ENCODE results near the gene METTL4.

Gene METTL4

GRCh38 chr18:2535419-2535910, 35.8 kb downstream of the METTL4 start:
- no peak for TF ChIP-seq FOXM1 (IDR thresholded peaks at IDR 0.05; ENCODE audit: borderline replicate concordance, low read depth)
- no peak for TF ChIP-seq CEBPB (IDR thresholded peaks at IDR 0.05)
- no peak for TF ChIP-seq TCF12 (IDR thresholded peaks at IDR 0.05; ENCODE audit: low read depth)
- no peak for TF ChIP-seq USF1 (IDR thresholded peaks at IDR 0.05)
- no peak for TF ChIP-seq NFIC (IDR thresholded peaks at IDR 0.05)
- TF ChIP-seq REST (IDR thresholded peaks at IDR 0.05; ENCODE audit: low read depth), result no peak
- no peak for TF ChIP-seq ZBTB7A (IDR thresholded peaks at IDR 0.05; ENCODE audit: low read depth)
- TF ChIP-seq YY1 (IDR thresholded peaks at IDR 0.05; ENCODE audit: low read depth), result no peak
- TF ChIP-seq MAX (IDR thresholded peaks at IDR 0.05), result no peak
- no peak for TF ChIP-seq EP300 (IDR thresholded peaks at IDR 0.05; ENCODE audit: borderline replicate concordance)
- TF ChIP-seq EGR1 (IDR thresholded peaks at IDR 0.05), result no peak
- no peak for TF ChIP-seq CREB1 (IDR thresholded peaks at IDR 0.05; ENCODE audit: low read depth)
- TF ChIP-seq RAD21 (IDR thresholded peaks at IDR 0.05; ENCODE audit: low read depth), result no peak
- TF ChIP-seq TEAD4 (IDR thresholded peaks at IDR 0.05), result no peak
- TF ChIP-seq TAF1 (IDR thresholded peaks at IDR 0.05; ENCODE audit: low read depth), result no peak

DNA sequence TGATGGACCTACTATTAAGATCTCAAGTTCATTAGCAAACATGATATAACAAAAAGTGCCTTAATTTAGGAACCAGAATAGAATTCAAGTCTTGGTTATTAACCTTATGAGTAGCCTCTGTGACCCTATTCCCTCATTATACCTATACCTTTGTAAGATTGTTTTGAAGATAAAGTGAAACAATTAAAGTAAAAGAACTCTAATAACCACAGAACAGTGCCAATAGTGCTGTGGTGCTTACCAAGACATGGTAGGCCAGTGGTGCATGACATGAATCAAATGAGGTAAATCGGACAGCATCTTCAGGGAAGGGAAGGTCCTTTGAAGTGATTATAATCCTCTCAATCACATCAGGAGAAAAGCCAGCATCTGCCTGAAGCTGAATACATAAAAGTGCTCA, 36.4 kb downstream of the METTL4 start:
- TF ChIP-seq RAD21 (IDR thresholded peaks at IDR 0.05; ENCODE audit: low read depth), result no peak
- TF ChIP-seq TEAD4 (IDR thresholded peaks at IDR 0.05), result no peak
- no peak for TF ChIP-seq REST (IDR thresholded peaks at IDR 0.05; ENCODE audit: low read depth)
- no peak for TF ChIP-seq EGR1 (IDR thresholded peaks at IDR 0.05)
- TF ChIP-seq TAF1 (IDR thresholded peaks at IDR 0.05; ENCODE audit: low read depth), result no peak
- TF ChIP-seq USF1 (IDR thresholded peaks at IDR 0.05), result no peak
- no peak for TF ChIP-seq YY1 (IDR thresholded peaks at IDR 0.05; ENCODE audit: low read depth)
- no peak for TF ChIP-seq CREB1 (IDR thresholded peaks at IDR 0.05; ENCODE audit: low read depth)
- TF ChIP-seq EP300 (IDR thresholded peaks at IDR 0.05; ENCODE audit: borderline replicate concordance), result no peak
- TF ChIP-seq MAX (IDR thresholded peaks at IDR 0.05), result no peak

DNA sequence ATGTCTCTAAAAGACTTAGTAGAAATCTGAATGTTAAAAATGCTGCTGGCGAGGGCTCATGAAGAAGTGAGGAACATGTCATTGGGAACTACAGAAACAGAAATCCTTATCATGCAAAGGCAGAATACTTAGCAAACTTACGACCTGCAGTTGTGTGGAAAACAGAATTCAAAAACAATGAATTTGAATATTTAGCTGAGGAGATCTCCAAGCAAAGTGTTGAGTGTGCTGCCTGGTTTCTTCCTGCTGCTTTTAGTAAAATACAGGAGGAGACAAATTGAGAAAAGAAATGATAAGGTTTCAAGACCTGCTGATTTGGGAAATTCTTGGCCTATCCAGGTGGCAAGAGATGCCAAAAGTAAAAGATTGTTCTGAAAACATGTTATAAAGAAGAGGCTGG, 38.5 kb downstream of the METTL4 start:
- TF ChIP-seq CEBPB (IDR thresholded peaks at IDR 0.05), result no peak
- no peak for TF ChIP-seq RAD21 (IDR thresholded peaks at IDR 0.05; ENCODE audit: low read depth)
- no peak for TF ChIP-seq EGR1 (IDR thresholded peaks at IDR 0.05)
- TF ChIP-seq REST (IDR thresholded peaks at IDR 0.05; ENCODE audit: low read depth), result no peak
- no peak for TF ChIP-seq EP300 (IDR thresholded peaks at IDR 0.05; ENCODE audit: borderline replicate concordance)
- TF ChIP-seq FOXM1 (IDR thresholded peaks at IDR 0.05; ENCODE audit: borderline replicate concordance, low read depth), result no peak
- no peak for TF ChIP-seq MAX (IDR thresholded peaks at IDR 0.05)
- TF ChIP-seq TAF1 (IDR thresholded peaks at IDR 0.05; ENCODE audit: low read depth), result no peak
- TF ChIP-seq ZBTB7A (IDR thresholded peaks at IDR 0.05; ENCODE audit: low read depth), result no peak
- no peak for TF ChIP-seq TEAD4 (IDR thresholded peaks at IDR 0.05)
- no peak for TF ChIP-seq USF1 (IDR thresholded peaks at IDR 0.05)
- no peak for TF ChIP-seq CREB1 (IDR thresholded peaks at IDR 0.05; ENCODE audit: low read depth)
- no peak for TF ChIP-seq YY1 (IDR thresholded peaks at IDR 0.05; ENCODE audit: low read depth)
- TF ChIP-seq NFIC (IDR thresholded peaks at IDR 0.05), result no peak

DNA sequence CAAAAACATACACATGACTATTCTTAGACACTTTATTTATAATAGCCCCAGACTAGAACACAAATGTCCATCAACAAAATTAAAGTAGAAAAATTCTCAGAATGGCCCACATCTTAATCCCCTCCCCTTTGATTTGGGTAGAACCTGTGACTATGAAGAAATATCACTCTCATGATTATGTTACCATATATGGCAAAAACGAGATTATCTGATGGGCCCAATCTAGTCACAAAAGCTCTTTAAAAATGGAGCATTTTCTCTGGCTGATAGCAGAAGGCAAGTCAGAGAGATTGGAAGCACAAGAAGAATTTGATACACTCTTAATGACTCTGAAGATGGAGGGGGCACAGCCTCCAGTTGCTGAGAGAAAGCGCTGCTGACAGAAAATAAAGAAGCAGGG, 39.6 kb downstream of the METTL4 start:
- TF ChIP-seq EP300 (IDR thresholded peaks at IDR 0.05; ENCODE audit: borderline replicate concordance) (no peak), CEBPB (IDR thresholded peaks at IDR 0.05) (no peak), TEAD4 (IDR thresholded peaks at IDR 0.05) (no peak), EGR1 (IDR thresholded peaks at IDR 0.05) (no peak), REST (IDR thresholded peaks at IDR 0.05; ENCODE audit: low read depth) (no peak), USF1 (IDR thresholded peaks at IDR 0.05) (no peak), YY1 (IDR thresholded peaks at IDR 0.05; ENCODE audit: low read depth) (no peak), ZBTB7A (IDR thresholded peaks at IDR 0.05; ENCODE audit: low read depth) (no peak), NFIC (IDR thresholded peaks at IDR 0.05) (no peak), RAD21 (IDR thresholded peaks at IDR 0.05; ENCODE audit: low read depth) (no peak)

All from Ishikawa (cell line).